ENCODE measurements around the gene CLSTN2. TPM values are rescaled to one million over a fixed set of nuclear protein-coding genes. Genes with fewer than 3 reads are reported as not detected.

Gene CLSTN2
- total RNA-seq, 1 experiment from 2014 or later, result not detected

DNA sequence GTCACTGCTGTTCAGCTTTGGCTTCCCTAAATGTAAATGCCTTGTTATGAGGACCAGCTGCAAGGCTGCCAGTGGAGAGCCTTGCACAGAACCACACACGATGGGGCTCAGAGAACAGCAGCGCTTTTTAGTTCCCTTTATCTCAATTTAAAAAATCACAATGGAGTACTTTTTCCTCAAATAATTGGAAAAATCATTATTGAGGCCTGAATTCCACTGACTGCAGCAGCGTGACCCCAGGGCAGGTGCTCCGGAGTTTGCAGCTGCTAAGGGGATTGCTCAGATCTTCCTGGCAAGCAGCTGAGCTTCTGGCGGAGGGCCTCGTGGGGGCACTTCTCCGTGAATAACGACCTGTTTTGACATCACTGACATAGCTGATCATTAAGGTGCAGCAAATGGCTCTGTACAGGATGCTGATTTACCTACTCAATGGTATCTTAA lies 497.3 kb downstream of the CLSTN2 start:
- Histone ChIP-seq H3K9ac (ENCODE audit: low read length) (no peak overlapping the region), H4K20me1 (ENCODE audit: low read length) (no peaks in the 10 kb centered on the region), H3K4me3 (ENCODE audit: low read length) (no peak overlapping the region), H3K9me2 (replicated peaks; ENCODE audit: low read length) (no peaks in the 10 kb centered on the region), H2AFZ (ENCODE audit: low read length) (no peak overlapping the region), H3K79me2 (ENCODE audit: low read length) (no peaks in the 10 kb centered on the region), H3K4me2 (ENCODE audit: low read length) (no peak overlapping the region), H3K9me3 (ENCODE audit: low read length) (no peaks in the 10 kb centered on the region), H3F3A (ENCODE audit: low read length, unreplicated experiment) (no peaks in the 10 kb centered on the region), H3K4me1 (ENCODE audit: insufficient read depth, low read length) (no peaks in the 10 kb centered on the region), H3K27ac (ENCODE audit: low read length) (no peak overlapping the region), H3K36me3 (ENCODE audit: low read depth, low read length) (no peaks in the 10 kb centered on the region), H3K27me3 (ENCODE audit: low read length) (peaks cover 4% of the 10 kb centered on the region; the same call in 1 of the 2 replicates)
- DNase-seq (no peak), ATAC-seq (no peak)
- BruUV-seq (replicated peaks), result no TSS peak
- intact Hi-C loops (cut with micrococcal nuclease), result no loop called here
- TF ChIP-seq EZH2 (IDR thresholded peaks at IDR 0.05; ENCODE audit: low read length, unreplicated experiment) (no peak), EZH2phosphoT487 (IDR thresholded peaks at IDR 0.05; ENCODE audit: borderline replicate concordance, low read length) (no peak)
- TF ChIP-seq, protein P1, sequence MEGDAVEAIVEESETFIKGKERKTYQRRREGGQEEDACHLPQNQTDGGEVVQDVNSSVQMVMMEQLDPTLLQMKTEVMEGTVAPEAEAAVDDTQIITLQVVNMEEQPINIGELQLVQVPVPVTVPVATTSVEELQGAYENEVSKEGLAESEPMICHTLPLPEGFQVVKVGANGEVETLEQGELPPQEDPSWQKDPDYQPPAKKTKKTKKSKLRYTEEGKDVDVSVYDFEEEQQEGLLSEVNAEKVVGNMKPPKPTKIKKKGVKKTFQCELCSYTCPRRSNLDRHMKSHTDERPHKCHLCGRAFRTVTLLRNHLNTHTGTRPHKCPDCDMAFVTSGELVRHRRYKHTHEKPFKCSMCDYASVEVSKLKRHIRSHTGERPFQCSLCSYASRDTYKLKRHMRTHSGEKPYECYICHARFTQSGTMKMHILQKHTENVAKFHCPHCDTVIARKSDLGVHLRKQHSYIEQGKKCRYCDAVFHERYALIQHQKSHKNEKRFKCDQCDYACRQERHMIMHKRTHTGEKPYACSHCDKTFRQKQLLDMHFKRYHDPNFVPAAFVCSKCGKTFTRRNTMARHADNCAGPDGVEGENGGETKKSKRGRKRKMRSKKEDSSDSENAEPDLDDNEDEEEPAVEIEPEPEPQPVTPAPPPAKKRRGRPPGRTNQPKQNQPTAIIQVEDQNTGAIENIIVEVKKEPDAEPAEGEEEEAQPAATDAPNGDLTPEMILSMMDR (conservative IDR thresholded peaks at IDR 0.05; ENCODE audit: low read depth, low read length), result no peak
- POLR2A ChIA-PET (ENCODE audit: unreplicated experiment), result no interaction called here
- CTCF ChIA-PET, result no interaction called here

DNA sequence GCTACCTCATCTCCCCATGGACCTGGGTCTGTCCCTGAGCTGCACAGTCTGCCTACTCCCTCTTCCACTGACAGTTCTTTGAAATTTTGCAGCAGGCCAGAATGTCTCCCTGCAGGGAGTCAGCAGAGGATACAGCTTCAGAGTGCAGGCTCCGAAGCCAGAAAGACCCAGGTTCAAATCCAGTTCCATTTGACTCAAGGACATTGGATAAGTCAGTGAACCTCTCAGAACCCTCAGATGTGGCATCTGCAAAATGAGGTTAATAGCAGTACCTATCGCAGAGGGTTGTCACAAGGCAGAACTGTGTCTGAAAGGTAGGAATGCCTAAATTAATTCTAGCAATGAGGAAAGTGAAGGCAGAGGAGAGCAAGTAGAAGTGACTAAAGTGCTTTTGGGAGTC lies 498.4 kb downstream of the CLSTN2 start:
- Histone ChIP-seq H3K27ac (ENCODE audit: low read length) (no peak overlapping the region), H3K4me2 (ENCODE audit: low read length) (no peak overlapping the region), H3K27me3 (ENCODE audit: low read length) (peaks cover 4% of the 10 kb centered on the region; the same call in 1 of the 2 replicates), H3K4me1 (ENCODE audit: insufficient read depth, low read length) (no peaks in the 10 kb centered on the region), H3K9me2 (replicated peaks; ENCODE audit: low read length) (no peaks in the 10 kb centered on the region), H4K20me1 (ENCODE audit: low read length) (no peaks in the 10 kb centered on the region), H3K4me3 (ENCODE audit: low read length) (no peak overlapping the region), H3K9me3 (ENCODE audit: low read length) (no peaks in the 10 kb centered on the region), H3K36me3 (ENCODE audit: low read depth, low read length) (no peaks in the 10 kb centered on the region), H2AFZ (ENCODE audit: low read length) (no peak overlapping the region), H3F3A (ENCODE audit: low read length, unreplicated experiment) (no peaks in the 10 kb centered on the region), H3K9ac (ENCODE audit: low read length) (no peak overlapping the region), H3K79me2 (ENCODE audit: low read length) (no peaks in the 10 kb centered on the region)
- POLR2A ChIA-PET (ENCODE audit: unreplicated experiment), result no interaction called here
- CTCF ChIA-PET, result no interaction called here
- ATAC-seq (no peak), DNase-seq (no peak)
- intact Hi-C loops (cut with micrococcal nuclease), result no loop called here
- TF ChIP-seq EZH2phosphoT487 (IDR thresholded peaks at IDR 0.05; ENCODE audit: borderline replicate concordance, low read length) (no peak), EZH2 (IDR thresholded peaks at IDR 0.05; ENCODE audit: low read length, unreplicated experiment) (no peak)
- TF ChIP-seq, protein P1 (conservative IDR thresholded peaks at IDR 0.05; ENCODE audit: low read depth, low read length), result no peak
- BruUV-seq (replicated peaks), result no TSS peak

DNA sequence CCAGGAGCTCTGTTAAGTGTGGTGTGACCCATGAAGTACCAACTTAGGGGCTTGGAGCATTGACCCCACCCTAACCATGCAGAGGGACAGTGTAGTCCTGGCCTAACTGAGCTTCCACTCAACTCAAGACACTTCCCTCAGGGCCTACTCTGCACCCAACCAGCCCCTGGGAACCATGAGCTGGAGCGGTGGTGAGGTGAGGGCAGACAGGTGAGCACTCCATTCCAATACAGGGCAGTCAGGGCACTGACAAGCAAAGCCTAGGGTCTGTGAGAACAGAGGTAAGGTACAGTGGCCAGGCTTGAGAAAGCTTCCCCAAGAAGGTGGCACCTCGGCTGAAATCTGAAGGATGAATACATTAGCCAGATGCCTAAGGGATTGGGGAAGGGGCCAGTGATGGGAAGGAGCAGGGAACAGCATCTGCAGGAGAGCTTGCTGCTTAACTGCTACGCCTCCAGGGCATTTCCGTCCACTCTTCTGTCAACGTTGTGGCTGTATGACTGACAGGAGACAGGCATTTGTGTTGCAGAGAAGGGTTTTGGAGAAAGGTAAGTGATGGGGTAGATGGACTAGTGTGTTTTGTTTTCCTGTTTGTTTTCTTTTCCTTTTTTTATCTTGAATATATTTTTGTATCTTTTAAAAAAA lies 499.4 kb downstream of the CLSTN2 start:
- Histone ChIP-seq H3K4me3 (ENCODE audit: low read length) (no peak overlapping the region), H3K4me2 (ENCODE audit: low read length) (no peak overlapping the region), H3K9me2 (replicated peaks; ENCODE audit: low read length) (no peaks in the 10 kb centered on the region), H3F3A (ENCODE audit: low read length, unreplicated experiment) (no peaks in the 10 kb centered on the region), H3K36me3 (ENCODE audit: low read depth, low read length) (no peaks in the 10 kb centered on the region), H4K20me1 (ENCODE audit: low read length) (no peaks in the 10 kb centered on the region), H3K9me3 (ENCODE audit: low read length) (no peaks in the 10 kb centered on the region), H3K27me3 (ENCODE audit: low read length) (no peaks in the 10 kb centered on the region), H3K4me1 (ENCODE audit: insufficient read depth, low read length) (no peaks in the 10 kb centered on the region), H3K9ac (ENCODE audit: low read length) (no peak overlapping the region), H3K27ac (ENCODE audit: low read length) (no peak overlapping the region), H3K79me2 (ENCODE audit: low read length) (no peaks in the 10 kb centered on the region), H2AFZ (ENCODE audit: low read length) (no peak overlapping the region)
- intact Hi-C loops (cut with micrococcal nuclease), result no loop called here
- ATAC-seq (no peak), DNase-seq (no peak)
- CTCF ChIA-PET, result no interaction called here
- TF ChIP-seq EZH2phosphoT487 (IDR thresholded peaks at IDR 0.05; ENCODE audit: borderline replicate concordance, low read length) (no peak), EZH2 (IDR thresholded peaks at IDR 0.05; ENCODE audit: low read length, unreplicated experiment) (no peak)
- TF ChIP-seq, protein P1 (conservative IDR thresholded peaks at IDR 0.05; ENCODE audit: low read depth, low read length), result no peak
- no TSS peak for BruUV-seq (replicated peaks)
- POLR2A ChIA-PET (ENCODE audit: unreplicated experiment), result no interaction called here

All from PC-3 (cell line).